ENCODE data around the gene IGSF6. TPM values are rescaled to one million over a fixed set of nuclear protein-coding genes. Genes with fewer than 3 reads are reported as not detected.
A peak's percentile ranks its signal among the peaks of the same experiment; 100 is the strongest.
"Not testable (repeated sequence)": the region's sequence is repeated elsewhere in the genome, so short reads cannot be mapped to it uniquely, and the experiment has no call there.

The IGSF6 gene
- total RNA-seq, 4 donors from 2014 or later, result 1.0 to 4.3 (median 1.3) TPM

DNA sequence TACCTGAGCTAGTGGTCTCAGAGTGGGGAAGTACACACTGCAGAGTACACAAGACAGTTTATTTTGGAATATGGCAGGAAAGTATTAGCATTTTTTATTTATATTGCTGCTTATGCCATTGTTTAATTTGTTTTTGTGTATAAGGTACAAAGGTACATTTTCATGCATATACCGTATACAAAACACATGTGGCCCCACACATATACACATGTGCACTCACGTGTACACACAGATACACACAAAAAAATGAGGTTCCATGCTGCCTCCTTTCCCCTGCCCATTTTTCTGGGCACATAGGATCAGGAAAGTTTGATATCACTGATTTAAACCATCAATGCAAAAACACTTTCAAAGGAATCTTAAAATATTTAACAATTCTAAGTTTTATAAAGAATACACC is 12.9 kb downstream of the IGSF6 start:
- peaks cover 8% of the 10 kb centered on the region for H3K4me1 ChIP-seq
- no peak for DNase-seq (ENCODE audit: low spot score in 2 of 2)
- WGBS, result 89% methylated on average over 2 of the region's 2 CpGs
- H3K36me3 ChIP-seq, result peaks cover 6% of the 10 kb centered on the region
- H3K4me3 ChIP-seq, result no peak overlapping the region
- H3K9me3 ChIP-seq, result no peaks in the 10 kb centered on the region
- TF ChIP-seq POLR2A (IDR thresholded peaks at IDR 0.05) (no peak), EP300 (IDR thresholded peaks at IDR 0.05) (no peak), POLR2AphosphoS5 (IDR thresholded peaks at IDR 0.05) (no peak)
- TF ChIP-seq, protein P1, sequence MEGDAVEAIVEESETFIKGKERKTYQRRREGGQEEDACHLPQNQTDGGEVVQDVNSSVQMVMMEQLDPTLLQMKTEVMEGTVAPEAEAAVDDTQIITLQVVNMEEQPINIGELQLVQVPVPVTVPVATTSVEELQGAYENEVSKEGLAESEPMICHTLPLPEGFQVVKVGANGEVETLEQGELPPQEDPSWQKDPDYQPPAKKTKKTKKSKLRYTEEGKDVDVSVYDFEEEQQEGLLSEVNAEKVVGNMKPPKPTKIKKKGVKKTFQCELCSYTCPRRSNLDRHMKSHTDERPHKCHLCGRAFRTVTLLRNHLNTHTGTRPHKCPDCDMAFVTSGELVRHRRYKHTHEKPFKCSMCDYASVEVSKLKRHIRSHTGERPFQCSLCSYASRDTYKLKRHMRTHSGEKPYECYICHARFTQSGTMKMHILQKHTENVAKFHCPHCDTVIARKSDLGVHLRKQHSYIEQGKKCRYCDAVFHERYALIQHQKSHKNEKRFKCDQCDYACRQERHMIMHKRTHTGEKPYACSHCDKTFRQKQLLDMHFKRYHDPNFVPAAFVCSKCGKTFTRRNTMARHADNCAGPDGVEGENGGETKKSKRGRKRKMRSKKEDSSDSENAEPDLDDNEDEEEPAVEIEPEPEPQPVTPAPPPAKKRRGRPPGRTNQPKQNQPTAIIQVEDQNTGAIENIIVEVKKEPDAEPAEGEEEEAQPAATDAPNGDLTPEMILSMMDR (IDR thresholded peaks at IDR 0.05), result no peak
- no peak overlapping the region for H3K27ac ChIP-seq
- H3K27me3 ChIP-seq, result no peaks in the 10 kb centered on the region

GRCh38 chr16:21638573-21638975 is 13.8 kb downstream of the IGSF6 start:
- Histone ChIP-seq H3K4me1 (peaks cover 8% of the 10 kb centered on the region), H3K27me3 (no peaks in the 10 kb centered on the region), H3K9me3 (no peaks in the 10 kb centered on the region), H3K27ac (no peak overlapping the region), H3K4me3 (no peak overlapping the region), H3K36me3 (peaks cover 4% of the 10 kb centered on the region)
- TF ChIP-seq POLR2AphosphoS5 (IDR thresholded peaks at IDR 0.05), result no peak
- no peak for TF ChIP-seq POLR2A (IDR thresholded peaks at IDR 0.05)
- no peak for TF ChIP-seq EP300 (IDR thresholded peaks at IDR 0.05)
- TF ChIP-seq, protein P1 (IDR thresholded peaks at IDR 0.05), result no peak
- no peak for DNase-seq (ENCODE audit: low spot score in 2 of 2)
- 62% methylated on average over 4 of the region's 4 CpGs for WGBS

- WGBS, result 93% methylated on average over 36 of the region's 37 CpGs
- Histone ChIP-seq H3K27ac (no peak overlapping the region), H3K9me3 (no peaks in the 10 kb centered on the region), H3K27me3 (no peaks in the 10 kb centered on the region), H3K36me3 (peaks cover 4% of the 10 kb centered on the region), H3K4me3 (no peak overlapping the region), H3K4me1 (peaks cover 10% of the 10 kb centered on the region)
- no peak for DNase-seq (ENCODE audit: low spot score in 2 of 2)
- TF ChIP-seq EP300 (IDR thresholded peaks at IDR 0.05), result no peak
- TF ChIP-seq POLR2A (IDR thresholded peaks at IDR 0.05), result no peak
- TF ChIP-seq, protein P1 (IDR thresholded peaks at IDR 0.05), result no peak
- no peak for TF ChIP-seq POLR2AphosphoS5 (IDR thresholded peaks at IDR 0.05)
Observed at GRCh38 chr16:21637032-21637968, 15.1 kb downstream of the IGSF6 start.

DNA sequence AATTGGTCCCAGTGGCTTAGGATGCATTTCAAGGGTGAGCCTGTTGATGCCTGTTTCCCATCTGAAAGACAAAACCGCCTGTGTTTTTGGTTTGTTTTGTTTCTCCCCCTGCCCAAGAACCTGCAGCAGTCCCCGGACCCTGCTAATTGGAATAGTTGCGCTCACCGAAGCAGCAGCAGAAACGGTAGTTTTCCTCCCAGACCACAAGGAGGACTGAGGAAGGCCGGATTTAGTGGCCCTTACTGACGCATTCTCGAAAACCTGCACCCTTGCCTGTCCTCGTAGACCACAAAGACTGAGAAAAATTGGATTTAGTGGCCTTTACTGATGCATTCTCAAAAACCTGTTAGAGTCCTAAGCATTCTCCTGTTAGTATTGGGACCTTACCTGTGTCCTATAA is 16.7 kb downstream of the IGSF6 start:
- not testable (repeated sequence) for H3K27me3 ChIP-seq; H3K27ac ChIP-seq; DNase-seq (ENCODE audit: low spot score in 2 of 2); H3K9me3 ChIP-seq; H3K4me3 ChIP-seq; H3K36me3 ChIP-seq
- 97% methylated on average over 9 of the region's 9 CpGs for WGBS
- peaks cover 15% of the 10 kb centered on the region for H3K4me1 ChIP-seq

DNA sequence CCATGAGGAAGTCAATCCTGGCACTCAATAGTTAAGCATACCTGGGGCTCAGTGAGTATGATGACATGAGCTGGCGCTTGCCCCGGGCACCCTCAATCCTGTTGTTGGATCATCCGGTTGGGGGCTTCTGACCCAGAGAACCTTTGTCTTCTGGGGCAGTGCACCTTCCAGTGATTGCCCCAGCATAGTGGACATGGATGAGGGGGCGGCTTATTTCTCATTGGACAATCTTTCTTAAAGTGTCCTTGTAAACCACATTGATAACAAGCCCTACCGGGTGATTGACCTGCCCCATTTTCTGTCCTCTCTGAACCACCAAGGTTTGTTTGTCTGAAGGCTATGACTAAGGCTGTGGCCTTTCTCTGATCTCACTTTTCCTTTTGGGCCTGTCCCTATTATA is 18.2 kb downstream of the IGSF6 start:
- Histone ChIP-seq H3K4me1 (peaks cover 23% of the 10 kb centered on the region), H3K27me3 (no peaks in the 10 kb centered on the region), H3K4me3 (no peak overlapping the region)

GRCh38 chr16:21631951-21632575 is 20.3 kb downstream of the IGSF6 start:
- H3K9me3 ChIP-seq; H3K27me3 ChIP-seq; H3K4me3 ChIP-seq; H3K36me3 ChIP-seq; DNase-seq (ENCODE audit: low spot score in 2 of 2): not testable (repeated sequence)
- peak overlapping the region; percentile 68 for H3K27ac ChIP-seq
- WGBS, result 79% methylated on average over 5 of the region's 5 CpGs
- H3K4me1 ChIP-seq, result peaks cover 29% of the 10 kb centered on the region

More for the DNA sequence above, 18.2 kb downstream of the IGSF6 start:
- no peak for DNase-seq (ENCODE audit: low spot score in 2 of 2)
- Histone ChIP-seq H3K36me3 (peaks cover 4% of the 10 kb centered on the region), H3K27ac (no peak overlapping the region), H3K9me3 (no peaks in the 10 kb centered on the region)
- TF ChIP-seq, protein P1 (IDR thresholded peaks at IDR 0.05), result no peak
- TF ChIP-seq POLR2A (IDR thresholded peaks at IDR 0.05), result no peak
- TF ChIP-seq EP300 (IDR thresholded peaks at IDR 0.05), result no peak
- TF ChIP-seq POLR2AphosphoS5 (IDR thresholded peaks at IDR 0.05), result no peak
- 86% methylated on average over 5 of the region's 5 CpGs for WGBS

DNA sequence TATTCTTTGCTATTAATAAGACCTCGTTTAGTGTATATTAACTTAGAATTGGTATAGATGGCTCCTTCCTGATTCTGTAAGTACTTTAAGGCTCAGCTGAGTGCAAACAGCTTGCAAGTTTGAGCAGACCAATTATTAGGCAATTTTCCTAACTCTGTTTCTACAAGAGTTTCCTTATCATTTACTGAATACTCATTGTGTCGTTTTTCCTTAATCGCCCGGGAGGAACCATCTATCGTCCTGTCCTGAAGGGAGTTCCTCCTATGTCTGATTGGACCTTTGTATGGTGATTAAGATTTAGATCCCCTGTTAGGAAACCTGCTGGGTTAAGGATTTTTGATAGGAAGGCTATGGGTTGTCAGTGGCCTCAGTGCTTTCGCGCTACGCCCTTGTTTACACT is 21.0 kb downstream of the IGSF6 start:
- DNase-seq (ENCODE audit: low spot score in 2 of 2); H3K4me3 ChIP-seq; H3K9me3 ChIP-seq; H3K36me3 ChIP-seq; H3K27me3 ChIP-seq: not testable (repeated sequence)
- Histone ChIP-seq H3K4me1 (peaks cover 34% of the 10 kb centered on the region), H3K27ac (peak overlapping the region; percentile 68)
- 68% methylated on average over 8 of the region's 8 CpGs for WGBS

GRCh38 chr16:21630866-21631265 is 21.5 kb downstream of the IGSF6 start:
- WGBS, result 63% methylated on average over 6 of the region's 6 CpGs
- H3K9me3 ChIP-seq; H3K27me3 ChIP-seq; H3K36me3 ChIP-seq; DNase-seq (ENCODE audit: low spot score in 2 of 2); H3K4me3 ChIP-seq: not testable (repeated sequence)
- H3K4me1 ChIP-seq, result peaks cover 36% of the 10 kb centered on the region
- peak overlapping the region; percentile 68 for H3K27ac ChIP-seq

All from suprapubic skin (tissue), 4 donors.